ENCODE results near the gene DAPL1. TPM values are rescaled to one million over a fixed set of nuclear protein-coding genes. Genes with fewer than 3 reads are reported as not detected.

The DAPL1 gene
- total RNA-seq: under 1 TPM in 1 of 2 donors, not detected in 1; 0.48 TPM

GRCh38 chr2:158795195-158795924 lies at the start of gene DAPL1:
TSS of gene DAPL1 (plus strand) at chr2:158795317. CDS start at chr2:158795373, 56 bp downstream.
- Histone ChIP-seq H3K27ac (no peak within 1 kb of the TSS), H3K9me3 (no peaks in the 10 kb centered on the region), H3K4me1 (no peaks in the 10 kb centered on the region), H3K4me3 (no peak within 1 kb of the TSS), H3K27me3 (no peaks in the 10 kb centered on the region), H3K9ac (ENCODE audit: low read depth in 2 of 2, low read length in 2 of 2) (no peak within 1 kb of the TSS), H3K36me3 (no peaks in the 10 kb centered on the region)
- intact Hi-C loops (cut with DNase I): no loop called here
- TF ChIP-seq, protein P1, sequence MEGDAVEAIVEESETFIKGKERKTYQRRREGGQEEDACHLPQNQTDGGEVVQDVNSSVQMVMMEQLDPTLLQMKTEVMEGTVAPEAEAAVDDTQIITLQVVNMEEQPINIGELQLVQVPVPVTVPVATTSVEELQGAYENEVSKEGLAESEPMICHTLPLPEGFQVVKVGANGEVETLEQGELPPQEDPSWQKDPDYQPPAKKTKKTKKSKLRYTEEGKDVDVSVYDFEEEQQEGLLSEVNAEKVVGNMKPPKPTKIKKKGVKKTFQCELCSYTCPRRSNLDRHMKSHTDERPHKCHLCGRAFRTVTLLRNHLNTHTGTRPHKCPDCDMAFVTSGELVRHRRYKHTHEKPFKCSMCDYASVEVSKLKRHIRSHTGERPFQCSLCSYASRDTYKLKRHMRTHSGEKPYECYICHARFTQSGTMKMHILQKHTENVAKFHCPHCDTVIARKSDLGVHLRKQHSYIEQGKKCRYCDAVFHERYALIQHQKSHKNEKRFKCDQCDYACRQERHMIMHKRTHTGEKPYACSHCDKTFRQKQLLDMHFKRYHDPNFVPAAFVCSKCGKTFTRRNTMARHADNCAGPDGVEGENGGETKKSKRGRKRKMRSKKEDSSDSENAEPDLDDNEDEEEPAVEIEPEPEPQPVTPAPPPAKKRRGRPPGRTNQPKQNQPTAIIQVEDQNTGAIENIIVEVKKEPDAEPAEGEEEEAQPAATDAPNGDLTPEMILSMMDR (IDR thresholded peaks at IDR 0.05): no peak
- DNase-seq: no peak

DNA sequence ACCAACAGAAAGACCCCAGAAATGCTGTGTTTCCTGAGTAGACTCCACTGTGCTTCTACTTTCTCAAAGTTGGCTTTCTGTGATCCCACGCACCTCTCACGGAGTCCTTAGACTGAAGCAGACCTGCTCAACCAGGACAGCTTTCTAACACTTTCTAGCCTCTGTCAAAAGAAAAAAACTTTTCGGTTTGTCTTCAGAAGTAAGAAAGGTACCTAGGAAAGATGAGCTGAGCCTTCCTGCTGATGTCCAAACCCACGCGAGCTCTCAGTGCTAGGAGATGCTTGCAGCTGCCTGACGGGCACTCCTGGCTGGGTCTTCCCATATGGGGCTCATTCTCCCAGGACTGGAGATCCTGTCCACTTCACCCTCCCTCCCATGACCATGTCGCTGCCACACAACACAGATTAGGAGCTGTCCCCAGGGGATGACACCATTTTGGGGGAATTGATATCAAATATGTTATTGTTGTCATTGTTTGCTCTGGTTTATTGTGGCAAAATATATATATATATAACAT lies 49.2 kb upstream of the DAPL1 start:
- intact Hi-C loops (cut with DNase I): loop anchor here (10.0 kb wide), 1 partner anchor 291 kb away; the partner anchor contains the start of genes CCDC148 and PKP4
- TF ChIP-seq, protein P1 (IDR thresholded peaks at IDR 0.05): no peak
- Histone ChIP-seq H3K4me1 (no peaks in the 10 kb centered on the region), H3K36me3 (no peaks in the 10 kb centered on the region), H3K9me3 (no peaks in the 10 kb centered on the region), H3K27ac (no peak overlapping the region), H3K9ac (ENCODE audit: low read depth in 2 of 2, low read length in 2 of 2) (no peak overlapping the region), H3K4me3 (no peak overlapping the region), H3K27me3 (no peaks in the 10 kb centered on the region)
- DNase-seq: no peak

- TF ChIP-seq, protein P1 (IDR thresholded peaks at IDR 0.05): no peak
- intact Hi-C loops (cut with DNase I): loop anchor here (10.0 kb wide), 1 partner anchor 292 kb away; the partner anchor contains the start of genes CCDC148 and PKP4
- no peak overlapping the region for H3K27ac ChIP-seq
Measured at GRCh38 chr2:158746488-158746887, 48.6 kb upstream of the DAPL1 start.

GRCh38 chr2:158747281-158747680 lies 47.8 kb upstream of the DAPL1 start:
- no peaks in the 10 kb centered on the region for H3K4me1 ChIP-seq
- H3K36me3 ChIP-seq: no peaks in the 10 kb centered on the region
- no peak overlapping the region for H3K9ac ChIP-seq (ENCODE audit: low read depth in 2 of 2, low read length in 2 of 2)
- no peak overlapping the region for H3K27ac ChIP-seq
- intact Hi-C loops (cut with DNase I): loop anchor here (10.0 kb wide), 1 partner anchor 292 kb away; the partner anchor contains the start of genes CCDC148 and PKP4
- H3K9me3 ChIP-seq: no peaks in the 10 kb centered on the region
- TF ChIP-seq, protein P1 (IDR thresholded peaks at IDR 0.05): no peak
- no peak overlapping the region for H3K4me3 ChIP-seq
- DNase-seq: no peak
- no peaks in the 10 kb centered on the region for H3K27me3 ChIP-seq

More at GRCh38 chr2:158746488-158746887, 48.6 kb upstream of the DAPL1 start:
- no peaks in the 10 kb centered on the region for H3K9me3 ChIP-seq
- no peak overlapping the region for H3K9ac ChIP-seq (ENCODE audit: low read depth in 2 of 2, low read length in 2 of 2)
- no peak for DNase-seq
- H3K27me3 ChIP-seq: no peaks in the 10 kb centered on the region
- H3K4me1 ChIP-seq: no peaks in the 10 kb centered on the region
- H3K4me3 ChIP-seq: no peak overlapping the region
- no peaks in the 10 kb centered on the region for H3K36me3 ChIP-seq

GRCh38 chr2:158748926-158749590 lies 46.1 kb upstream of the DAPL1 start:
- Histone ChIP-seq H3K4me1 (no peaks in the 10 kb centered on the region), H3K4me3 (no peak overlapping the region), H3K27me3 (no peaks in the 10 kb centered on the region), H3K36me3 (no peaks in the 10 kb centered on the region), H3K27ac (no peak overlapping the region), H3K9ac (ENCODE audit: low read depth in 2 of 2, low read length in 2 of 2) (no peak overlapping the region), H3K9me3 (no peaks in the 10 kb centered on the region)
- TF ChIP-seq, protein P1 (IDR thresholded peaks at IDR 0.05): no peak
- no peak for DNase-seq
- intact Hi-C loops (cut with DNase I): loop anchor here (10.0 kb wide), 1 partner anchor 294 kb away; the partner anchor contains the start of genes CCDC148 and PKP4
